HEK293 (cell line): ENCODE data around the gene FHDC1.

ENCODE experiments used
- BCL11A ChIP-seq: fragments of 450-650 bp; formaldehyde crosslinking; IDR thresholded peaks from 2 replicates; pipeline ENCODE4 v1.5.1; 2016; ENCODE audit warnings: low read depth, missing biosample characterization, missing genetic modification characterization
- KLF16 ChIP-seq: fragments of 450-650 bp; formaldehyde crosslinking; IDR thresholded peaks from 2 replicates; pipeline ENCODE4 v1.5.1; 2017; ENCODE audit warnings: missing biosample characterization, missing genetic modification characterization
- REPIN1 ChIP-seq: fragments of 450-650 bp; formaldehyde crosslinking; IDR thresholded peaks from 2 replicates; pipeline ENCODE4 v1.5.1; 2017; ENCODE audit warnings: missing biosample characterization, missing genetic modification characterization, low read depth
- SP3 ChIP-seq: fragments of 450-650 bp; formaldehyde crosslinking; IDR thresholded peaks from 2 replicates; pipeline ENCODE4 v1.5.1; 2016; ENCODE audit warnings: missing biosample characterization, missing genetic modification characterization
- YY1 ChIP-seq: fragments of 450-650 bp; formaldehyde crosslinking; IDR thresholded peaks from 2 replicates; pipeline ENCODE4 v1.5.1; 2018; ENCODE audit warnings: missing biosample characterization, missing genetic modification characterization
- ZFP3 ChIP-seq: fragments of 450-650 bp; formaldehyde crosslinking; IDR thresholded peaks from 2 replicates; pipeline ENCODE4 v1.5.1; 2016; ENCODE audit warnings: low read depth, missing biosample characterization, missing genetic modification characterization
- ZNF121 ChIP-seq: fragments of 450-650 bp; formaldehyde crosslinking; IDR thresholded peaks from 2 replicates; pipeline ENCODE4 v1.5.1; 2016; ENCODE audit warnings: missing biosample characterization, missing genetic modification characterization
- ZNF175 ChIP-seq: fragments of 450-650 bp; formaldehyde crosslinking; IDR thresholded peaks from 2 replicates; pipeline ENCODE4 v1.5.1; 2016; ENCODE audit warnings: missing biosample characterization, missing genetic modification characterization
- ZNF623 ChIP-seq: fragments of 450-650 bp; formaldehyde crosslinking; IDR thresholded peaks from 2 replicates; pipeline ENCODE4 v1.5.1; 2016; ENCODE audit warnings: missing biosample characterization, missing genetic modification characterization
- TF ChIP-seq, protein P1 (sequence below): fragments of 450-650 bp; formaldehyde crosslinking; IDR thresholded peaks from 2 replicates; pipeline ENCODE4 v1.5.1; 2016; ENCODE audit warnings: missing biosample characterization, missing genetic modification characterization
- TF ChIP-seq, protein P2 (sequence below): fragments of 450-650 bp; formaldehyde crosslinking; IDR thresholded peaks from 2 replicates; pipeline ENCODE4 v1.5.1; 2016; ENCODE audit warnings: missing biosample characterization, missing genetic modification characterization
- TF ChIP-seq, protein P3 (sequence below): fragments of 450-650 bp; formaldehyde crosslinking; IDR thresholded peaks from 2 replicates; pipeline ENCODE4 v1.5.1; 2016; ENCODE audit warnings: missing biosample characterization, missing genetic modification characterization, borderline replicate concordance
- TF ChIP-seq, protein P4 (sequence below): fragments of 450-650 bp; formaldehyde crosslinking; IDR thresholded peaks from 2 replicates; pipeline ENCODE4 v1.5.1; 2016; ENCODE audit warnings: missing biosample characterization, missing genetic modification characterization

DNA sequence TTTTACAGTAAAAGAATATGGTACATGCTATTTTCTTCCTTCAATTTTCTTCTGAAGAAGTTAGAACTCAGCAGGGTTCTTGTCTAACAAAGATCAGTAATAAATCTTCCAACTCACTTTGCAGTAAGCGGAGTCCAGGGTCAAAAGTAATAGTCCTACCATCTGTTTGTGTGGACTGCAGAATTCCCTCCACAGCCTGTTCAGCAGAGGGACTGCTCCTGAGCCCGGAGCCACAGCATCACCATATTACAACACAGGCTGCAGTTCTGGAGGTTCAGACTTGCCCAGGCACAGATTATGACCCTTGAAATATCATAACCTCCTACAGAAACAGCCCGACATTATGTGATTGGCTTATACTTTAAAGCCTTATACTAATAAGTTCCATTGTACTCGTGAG is 10.3 kb downstream of the FHDC1 start:
- TF ChIP-seq, protein P1, sequence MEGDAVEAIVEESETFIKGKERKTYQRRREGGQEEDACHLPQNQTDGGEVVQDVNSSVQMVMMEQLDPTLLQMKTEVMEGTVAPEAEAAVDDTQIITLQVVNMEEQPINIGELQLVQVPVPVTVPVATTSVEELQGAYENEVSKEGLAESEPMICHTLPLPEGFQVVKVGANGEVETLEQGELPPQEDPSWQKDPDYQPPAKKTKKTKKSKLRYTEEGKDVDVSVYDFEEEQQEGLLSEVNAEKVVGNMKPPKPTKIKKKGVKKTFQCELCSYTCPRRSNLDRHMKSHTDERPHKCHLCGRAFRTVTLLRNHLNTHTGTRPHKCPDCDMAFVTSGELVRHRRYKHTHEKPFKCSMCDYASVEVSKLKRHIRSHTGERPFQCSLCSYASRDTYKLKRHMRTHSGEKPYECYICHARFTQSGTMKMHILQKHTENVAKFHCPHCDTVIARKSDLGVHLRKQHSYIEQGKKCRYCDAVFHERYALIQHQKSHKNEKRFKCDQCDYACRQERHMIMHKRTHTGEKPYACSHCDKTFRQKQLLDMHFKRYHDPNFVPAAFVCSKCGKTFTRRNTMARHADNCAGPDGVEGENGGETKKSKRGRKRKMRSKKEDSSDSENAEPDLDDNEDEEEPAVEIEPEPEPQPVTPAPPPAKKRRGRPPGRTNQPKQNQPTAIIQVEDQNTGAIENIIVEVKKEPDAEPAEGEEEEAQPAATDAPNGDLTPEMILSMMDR (tag by site-specific recombination), result no peak
- TF ChIP-seq ZNF623 (tag by site-specific recombination), result no peak
- TF ChIP-seq, protein P2, sequence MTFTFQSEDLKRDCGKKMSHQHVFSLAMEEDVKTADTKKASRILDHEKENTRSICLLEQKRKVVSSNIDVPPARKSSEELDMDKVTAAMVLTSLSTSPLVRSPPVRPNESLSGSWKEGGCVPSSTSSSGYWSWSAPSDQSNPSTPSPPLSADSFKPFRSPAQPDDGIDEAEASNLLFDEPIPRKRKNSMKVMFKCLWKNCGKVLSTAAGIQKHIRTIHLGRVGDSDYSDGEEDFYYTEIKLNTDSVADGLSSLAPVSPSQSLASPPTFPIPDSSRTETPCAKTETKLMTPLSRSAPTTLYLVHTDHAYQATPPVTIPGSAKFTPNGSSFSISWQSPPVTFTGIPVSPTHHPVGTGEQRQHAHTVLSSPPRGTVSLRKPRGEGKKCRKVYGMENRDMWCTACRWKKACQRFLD (tag by site-specific recombination), result no peak
- no peak for TF ChIP-seq YY1
- no peak for TF ChIP-seq BCL11A
- TF ChIP-seq REPIN1 (tag by site-specific recombination), result no peak
- TF ChIP-seq ZFP3 (tag by site-specific recombination), result no peak
- TF ChIP-seq ZNF121, result no peak
- TF ChIP-seq SP3 (tag by site-specific recombination), result no peak
- TF ChIP-seq ZNF175 (tag by site-specific recombination), result no peak
- no peak for TF ChIP-seq KLF16 (tag by site-specific recombination)
- TF ChIP-seq, protein P3, sequence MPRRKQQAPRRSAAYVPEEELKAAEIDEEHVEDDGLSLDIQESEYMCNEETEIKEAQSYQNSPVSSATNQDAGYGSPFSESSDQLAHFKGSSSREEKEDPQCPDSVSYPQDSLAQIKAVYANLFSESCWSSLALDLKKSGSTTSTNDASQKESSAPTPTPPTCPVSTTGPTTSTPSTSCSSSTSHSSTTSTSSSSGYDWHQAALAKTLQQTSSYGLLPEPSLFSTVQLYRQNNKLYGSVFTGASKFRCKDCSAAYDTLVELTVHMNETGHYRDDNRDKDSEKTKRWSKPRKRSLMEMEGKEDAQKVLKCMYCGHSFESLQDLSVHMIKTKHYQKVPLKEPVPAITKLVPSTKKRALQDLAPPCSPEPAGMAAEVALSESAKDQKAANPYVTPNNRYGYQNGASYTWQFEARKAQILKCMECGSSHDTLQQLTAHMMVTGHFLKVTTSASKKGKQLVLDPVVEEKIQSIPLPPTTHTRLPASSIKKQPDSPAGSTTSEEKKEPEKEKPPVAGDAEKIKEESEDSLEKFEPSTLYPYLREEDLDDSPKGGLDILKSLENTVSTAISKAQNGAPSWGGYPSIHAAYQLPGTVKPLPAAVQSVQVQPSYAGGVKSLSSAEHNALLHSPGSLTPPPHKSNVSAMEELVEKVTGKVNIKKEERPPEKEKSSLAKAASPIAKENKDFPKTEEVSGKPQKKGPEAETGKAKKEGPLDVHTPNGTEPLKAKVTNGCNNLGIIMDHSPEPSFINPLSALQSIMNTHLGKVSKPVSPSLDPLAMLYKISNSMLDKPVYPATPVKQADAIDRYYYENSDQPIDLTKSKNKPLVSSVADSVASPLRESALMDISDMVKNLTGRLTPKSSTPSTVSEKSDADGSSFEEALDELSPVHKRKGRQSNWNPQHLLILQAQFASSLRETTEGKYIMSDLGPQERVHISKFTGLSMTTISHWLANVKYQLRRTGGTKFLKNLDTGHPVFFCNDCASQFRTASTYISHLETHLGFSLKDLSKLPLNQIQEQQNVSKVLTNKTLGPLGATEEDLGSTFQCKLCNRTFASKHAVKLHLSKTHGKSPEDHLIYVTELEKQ, result no peak
- TF ChIP-seq, protein P4, sequence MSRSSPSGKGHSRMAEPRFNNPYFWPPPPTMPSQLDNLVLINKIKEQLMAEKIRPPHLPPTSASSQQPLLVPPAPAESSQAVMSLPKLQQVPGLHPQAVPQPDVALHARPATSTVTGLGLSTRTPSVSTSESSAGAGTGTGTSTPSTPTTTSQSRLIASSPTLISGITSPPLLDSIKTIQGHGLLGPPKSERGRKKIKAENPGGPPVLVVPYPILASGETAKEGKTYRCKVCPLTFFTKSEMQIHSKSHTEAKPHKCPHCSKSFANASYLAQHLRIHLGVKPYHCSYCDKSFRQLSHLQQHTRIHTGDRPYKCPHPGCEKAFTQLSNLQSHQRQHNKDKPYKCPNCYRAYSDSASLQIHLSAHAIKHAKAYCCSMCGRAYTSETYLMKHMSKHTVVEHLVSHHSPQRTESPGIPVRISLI (tag by site-specific recombination), result no peak
